Transverse colon (tissue), 4 donors: ENCODE data around the gene SLC35F3. TPM values are rescaled to one million over a fixed set of nuclear protein-coding genes. Genes with fewer than 3 reads are reported as not detected.

Experiments
- DNase-seq: peaks from one replicate; pipeline ENCODE4 v3.0.0-alpha.2; 2019
- H3K27ac ChIP-seq, 4 donors: fragments of 200-600 bp; sonication (generic); 2 replicates each; pipeline ENCODE4 v1.5.1; 2016 to 2018; ENCODE audit warnings: inconsistent platforms in 4 of 4
- H3K27me3 ChIP-seq: fragments of 200-600 bp; sonication (generic); 2 replicates; pipeline ENCODE4 v1.5.1; 2017; ENCODE audit warnings: inconsistent platforms
- H3K36me3 ChIP-seq, 4 donors: fragments of 200-600 bp; sonication (generic); 2 replicates each; pipeline ENCODE4 v1.5.1; 2017 to 2019; ENCODE audit warnings: inconsistent platforms in 4 of 4
- H3K4me1 ChIP-seq, 4 donors: fragments of 200-600 bp; sonication (generic); 2 replicates each; pipeline ENCODE4 v1.5.1; 2017 to 2020; ENCODE audit warnings: inconsistent platforms in 4 of 4
- H3K4me3 ChIP-seq, 4 donors: fragments of 200-600 bp; sonication (generic); 1 replicate in 1 of 4; 2 replicates in 3 of 4; pipeline versions ENCODE4 v1.5.1 to v1.6.1; 2017 to 2019; ENCODE audit warnings: inconsistent platforms in 4 of 4
- H3K9me3 ChIP-seq, 2 donors: fragments of 200-600 bp; sonication (generic); 2 replicates each; pipeline ENCODE4 v1.5.1; 2017 to 2019; ENCODE audit warnings: inconsistent platforms in 2 of 2
- EP300 ChIP-seq: sonication (generic); formaldehyde crosslinking; IDR thresholded peaks from one replicate; pipeline ENCODE4 v1.6.1; 2017; ENCODE audit warnings: antibody characterized with exemption, low read depth
- POLR2AphosphoS5 ChIP-seq, 3 donors: sonication (generic); formaldehyde crosslinking; IDR thresholded peaks; one replicate each; pipeline ENCODE4 v1.6.1; 2016; ENCODE audit warnings: antibody characterized with exemption in 3 of 3
- WGBS, 2 donors: methylation state at CpG; one replicate each; pipeline ENCODE4 v1.1.5; 2018; ENCODE audit warnings: low coverage in 1 of 2; 5-methylcytosine and 5-hydroxymethylcytosine counted together
- in situ Hi-C, 4 donors: fragments of 200-750 bp; cut with MboI; loops; one replicate each; pipeline versions ENCODE4 v1.15.0 to v1.15.1; 2017; ENCODE audit warnings: low sequenced_read_pairs in 3 of 4, low pct_ligation_motif_present in 1 of 4, low pct_unique_long_range_greater_than_20kb in 1 of 4
- intact Hi-C: fragments of 100-400 bp; cut with DNase I; formaldehyde crosslinking; loops from one replicate; pipeline ENCODE4 v1.15.1; 2023; ENCODE audit warnings: low total_unique reads
- small RNA-seq, 4 donors: library from RNA; depleted of rRNA; stranded (forward); fragments of <200 nt; gene quantifications; one replicate each; pipeline ENCODE3, GENCODE V24; 2016
- total RNA-seq, 4 donors: library from RNA; depleted of rRNA; stranded (reverse); fragments of >200 nt; gene quantifications; one replicate each; pipeline ENCODE4 v1.1.0, GENCODE V29; 2016

The SLC35F3 gene
- total RNA-seq, 4 donors from 2014 or later, result not detected

DNA sequence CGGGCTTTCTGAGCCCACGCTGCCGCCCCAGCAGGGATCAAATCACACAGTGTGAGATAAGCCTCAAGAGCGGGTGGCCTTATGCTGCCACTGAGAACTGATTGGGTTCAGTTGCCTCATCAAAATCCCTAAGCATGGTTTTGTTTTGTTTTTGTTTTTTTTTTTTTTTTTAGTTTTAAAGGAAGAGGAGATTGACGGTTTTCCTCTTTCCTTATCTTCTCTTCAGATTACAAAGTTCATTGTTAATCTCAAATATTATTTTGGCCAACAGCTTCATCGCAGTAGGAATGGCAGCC lies 469.4 kb downstream of the SLC35F3 start:
- TF ChIP-seq POLR2AphosphoS5 (IDR thresholded peaks at IDR 0.05) (no peak), EP300 (no peak)
- DNase-seq, result no peak
- Histone ChIP-seq H3K4me3 (peak overlapping the region; percentile 70 to 91 (median 76)), H3K27me3 (no peaks in the 10 kb centered on the region), H3K4me1 (peaks cover 8 to 24% (median 14%) of the 10 kb centered on the region in 4 donors), H3K36me3 (peaks cover 0 to 16% (median 0%) of the 10 kb centered on the region in 4 donors), H3K9me3 (no peaks in the 10 kb centered on the region), H3K27ac (peak overlapping the region; percentile 91 to 97 (median 95))
- WGBS, 2 donors, result 0 to 2% methylated on average over 4 to 6 of the region's 6 CpGs
- intact Hi-C loops (no loop called here), in situ Hi-C loops (no loop called here)

Small RNA genes within 50 kb of the gene (small RNA-seq; reads per million reads assigned to genes)
- gene MIR4671, result 0 to 0.53 (median 0) reads per million in 4 donors
